HUES6 (cell line): ENCODE data around the gene CNN3.

Experiments used
- H3K27ac ChIP-seq: 2 replicates; pipeline ENCODE4 v1.7.0; 2013; ENCODE audit warnings: low read depth, mild to moderate bottlenecking, low read length, inconsistent platforms
- H3K27me3 ChIP-seq: 2 replicates; pipeline ENCODE4 v1.6.1; 2013; ENCODE audit warnings: low read length; ENCODE audit not compliant: control insufficient read depth, insufficient read depth
- H3K36me3 ChIP-seq: 2 replicates; pipeline ENCODE4 v1.6.1; 2013; ENCODE audit warnings: low read length; ENCODE audit not compliant: control insufficient read depth, insufficient read depth
- H3K4me1 ChIP-seq: 2 replicates; pipeline ENCODE4 v1.6.1; 2013; ENCODE audit warnings: low read length; ENCODE audit not compliant: control insufficient read depth, insufficient read depth
- H3K4me3 ChIP-seq: 2 replicates; pipeline ENCODE4 v1.5.1; 2013; ENCODE audit warnings: low read depth, low read length
- H3K9ac ChIP-seq: one replicate; pipeline ENCODE4 v1.6.1; 2013; ENCODE audit warnings: mild to moderate bottlenecking, low read length
- H3K9me3 ChIP-seq: 2 replicates; pipeline ENCODE4 v1.6.1; 2013; ENCODE audit warnings: low read depth, low read length; ENCODE audit not compliant: control insufficient read depth, insufficient read depth

The CNN3 gene

DNA sequence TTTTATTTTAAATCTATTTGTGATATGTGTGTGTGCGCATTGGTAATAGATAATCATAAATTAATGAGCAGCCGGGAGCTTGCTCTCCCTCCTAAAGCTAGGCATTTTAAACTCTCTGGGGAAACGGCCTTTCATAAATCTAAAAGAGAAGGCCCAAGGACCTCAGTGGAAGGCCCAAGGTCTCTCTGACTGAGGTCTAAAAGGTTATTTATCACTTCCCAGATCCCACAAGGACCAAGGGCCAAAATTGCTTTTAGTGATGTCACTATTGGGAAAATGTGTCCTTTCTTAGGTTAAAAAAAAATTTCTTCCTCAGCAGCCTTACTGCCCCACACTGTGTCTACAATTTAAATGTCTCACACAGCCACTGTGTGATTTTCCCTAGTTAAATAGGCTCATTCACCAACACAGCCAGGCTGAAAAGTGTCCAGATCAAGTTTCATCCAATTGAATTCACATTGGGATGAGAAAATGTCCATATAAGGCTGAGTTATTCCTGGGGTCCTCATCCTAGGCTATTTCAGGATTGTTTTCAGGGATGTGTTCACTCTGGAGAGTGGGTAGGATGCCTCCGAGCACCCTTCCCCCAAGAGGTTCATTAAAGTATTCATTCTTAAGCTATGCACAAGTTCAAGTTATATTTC is 60.6 kb downstream of the CNN3 start:
- Histone ChIP-seq H3K36me3 (no peaks in the 10 kb centered on the region), H3K4me1 (peaks cover 58% of the 10 kb centered on the region), H3K4me3 (no peak overlapping the region), H3K27ac (no peak overlapping the region), H3K27me3 (no peaks in the 10 kb centered on the region), H3K9ac (no peak overlapping the region), H3K9me3 (no peaks in the 10 kb centered on the region)

DNA sequence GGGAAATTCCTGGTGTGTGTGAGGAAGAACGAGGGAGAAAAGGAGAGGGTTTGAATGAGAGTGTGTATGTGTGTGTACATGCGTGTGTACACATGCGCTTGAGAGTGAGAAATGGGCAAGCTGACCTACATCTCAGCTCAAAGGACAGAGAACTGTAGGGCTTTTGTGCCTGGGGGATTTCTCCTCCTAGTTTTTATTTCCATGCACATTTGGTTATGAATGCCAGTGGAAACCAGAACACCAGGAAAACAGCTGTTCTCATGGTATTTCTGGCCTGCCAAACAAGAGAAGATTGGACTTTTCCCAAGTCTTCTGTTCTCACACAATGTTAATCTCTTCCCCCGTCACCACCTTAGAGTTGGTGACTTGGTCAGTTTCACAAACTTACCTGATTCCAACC is 61.5 kb downstream of the CNN3 start:
- H3K4me3 ChIP-seq: no peak overlapping the region
- no peaks in the 10 kb centered on the region for H3K9me3 ChIP-seq
- H3K27ac ChIP-seq: no peak overlapping the region
- H3K27me3 ChIP-seq: no peaks in the 10 kb centered on the region
- no peaks in the 10 kb centered on the region for H3K36me3 ChIP-seq
- no peak overlapping the region for H3K9ac ChIP-seq
- H3K4me1 ChIP-seq: peaks cover 56% of the 10 kb centered on the region

DNA sequence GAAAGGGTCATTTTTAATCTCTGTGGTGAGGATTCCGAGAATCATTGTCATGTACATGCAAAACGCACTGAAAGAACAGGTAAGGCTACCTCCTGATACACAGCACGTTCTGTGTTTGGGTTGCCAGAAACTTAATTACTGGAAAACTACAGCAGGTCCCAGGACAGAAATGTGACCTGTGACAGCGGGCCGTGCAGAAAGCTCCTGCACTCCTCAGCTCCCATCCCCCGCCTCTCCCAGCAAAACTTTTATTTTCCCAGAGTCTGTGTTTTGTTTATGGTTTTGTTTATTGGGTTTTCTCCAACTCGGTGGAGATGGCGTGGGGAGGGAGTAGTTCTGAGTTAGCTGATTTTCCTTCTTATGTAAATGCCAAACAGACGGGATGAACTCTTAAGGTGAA is 62.1 kb downstream of the CNN3 start:
- H3K4me1 ChIP-seq: peaks cover 56% of the 10 kb centered on the region
- H3K27ac ChIP-seq: no peak overlapping the region
- peak overlapping the region; percentile 9; the same call in 1 of the 2 replicates for H3K4me3 ChIP-seq
- no peaks in the 10 kb centered on the region for H3K9me3 ChIP-seq
- no peaks in the 10 kb centered on the region for H3K36me3 ChIP-seq
- H3K9ac ChIP-seq: no peak overlapping the region
- no peaks in the 10 kb centered on the region for H3K27me3 ChIP-seq

DNA sequence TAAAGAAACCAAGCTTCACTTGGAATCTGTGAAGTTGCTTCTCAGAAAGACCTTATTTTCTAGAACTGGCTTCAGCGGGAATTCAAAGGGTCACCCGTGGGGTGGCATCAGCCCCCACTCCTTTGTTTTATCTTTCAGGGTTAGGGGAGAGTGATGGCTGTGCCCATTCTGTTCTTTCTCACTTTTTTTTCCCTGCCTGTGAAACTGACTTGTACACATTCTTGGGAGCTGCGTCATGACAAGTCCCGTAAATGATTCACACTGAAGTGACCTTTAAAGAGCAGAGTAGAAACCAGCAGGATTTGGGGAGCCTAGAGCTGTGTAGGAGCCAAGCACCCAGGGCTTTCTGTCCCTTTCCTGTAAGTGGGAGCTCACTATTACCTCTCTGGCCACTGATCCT is 63.0 kb downstream of the CNN3 start:
- Histone ChIP-seq H3K27ac (peak overlapping the region; percentile 56; the same call in 1 of the 2 replicates), H3K4me3 (no peak overlapping the region), H3K27me3 (no peaks in the 10 kb centered on the region), H3K9me3 (no peaks in the 10 kb centered on the region), H3K4me1 (peaks cover 55% of the 10 kb centered on the region), H3K36me3 (no peaks in the 10 kb centered on the region), H3K9ac (no peak overlapping the region)

DNA sequence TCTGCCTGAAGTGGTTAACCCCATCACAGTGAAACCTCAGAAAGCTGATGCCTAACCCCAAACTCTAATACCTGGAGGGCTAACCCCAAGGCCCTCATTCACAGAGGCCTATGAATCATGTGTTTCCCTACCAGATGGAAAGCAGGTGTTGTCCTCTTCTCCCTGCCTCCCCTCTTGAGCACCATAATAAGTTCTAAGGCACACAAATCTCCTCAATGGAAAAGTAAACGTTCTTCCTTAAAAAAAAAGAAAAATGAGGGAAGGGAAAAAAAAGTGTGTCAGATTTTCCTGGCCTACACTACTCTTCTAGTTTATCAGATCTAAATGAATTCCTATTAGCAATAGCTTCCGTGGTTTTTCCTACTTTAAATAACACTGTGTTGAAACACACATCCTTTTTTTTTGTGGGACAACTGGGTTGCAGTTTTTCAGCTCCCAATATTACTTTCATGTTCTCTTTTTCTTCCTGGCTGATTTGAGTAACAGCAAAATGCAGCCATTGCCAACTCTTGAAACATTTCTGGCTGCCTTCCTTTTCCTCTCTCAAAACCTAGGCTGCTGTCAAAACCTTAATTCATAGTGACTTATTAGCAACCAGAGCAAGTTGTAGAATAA is 63.5 kb downstream of the CNN3 start:
- H3K36me3 ChIP-seq: no peaks in the 10 kb centered on the region
- peaks cover 52% of the 10 kb centered on the region for H3K4me1 ChIP-seq
- H3K9me3 ChIP-seq: no peaks in the 10 kb centered on the region
- H3K27me3 ChIP-seq: no peaks in the 10 kb centered on the region
- no peak overlapping the region for H3K9ac ChIP-seq
- H3K27ac ChIP-seq: peak overlapping the region; percentile 56; the same call in 1 of the 2 replicates
- H3K4me3 ChIP-seq: no peak overlapping the region

DNA sequence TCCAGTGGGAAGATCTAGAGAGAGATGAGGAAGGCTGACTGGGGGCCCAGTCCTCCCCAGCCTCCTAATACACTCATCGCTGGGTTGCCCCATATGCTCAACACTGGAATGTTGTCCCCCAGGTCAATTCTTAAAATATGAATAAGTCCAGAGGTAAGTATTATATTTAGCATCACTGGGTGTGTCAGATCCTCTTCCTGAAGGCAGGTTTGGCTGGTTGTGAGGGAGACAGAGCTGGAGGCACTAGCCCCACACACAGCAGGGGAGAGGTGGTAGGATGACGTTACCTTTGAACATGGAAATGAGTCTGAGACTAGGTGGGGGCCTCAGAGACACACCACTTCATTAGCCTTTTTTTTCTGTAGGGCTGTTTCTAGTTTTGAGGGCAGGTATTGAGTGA is 64.2 kb downstream of the CNN3 start:
- Histone ChIP-seq H3K36me3 (no peaks in the 10 kb centered on the region), H3K4me1 (peaks cover 52% of the 10 kb centered on the region), H3K4me3 (no peak overlapping the region), H3K27me3 (no peaks in the 10 kb centered on the region), H3K9ac (no peak overlapping the region), H3K27ac (no peak overlapping the region), H3K9me3 (no peaks in the 10 kb centered on the region)

DNA sequence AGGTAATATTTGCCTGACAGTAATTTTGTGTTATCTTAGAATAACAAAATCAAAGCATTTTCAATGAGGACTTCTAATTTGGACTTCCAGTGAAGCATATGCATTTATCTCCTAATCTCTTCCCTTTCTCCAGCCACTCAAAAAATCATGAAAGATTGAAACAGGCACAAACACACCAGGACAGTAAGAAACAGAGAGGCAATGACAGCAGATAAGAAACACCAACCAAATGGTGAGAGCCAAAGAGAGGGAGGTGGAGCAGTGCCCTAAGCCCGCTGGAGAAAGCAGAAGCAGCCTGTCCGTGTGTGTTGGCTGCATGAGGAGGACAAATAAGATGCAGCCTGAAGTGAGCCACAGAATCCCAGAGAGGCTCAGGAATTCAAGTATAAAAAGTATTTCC is 67.7 kb downstream of the CNN3 start:
- Histone ChIP-seq H3K4me1 (peaks cover 32% of the 10 kb centered on the region), H3K27ac (no peak overlapping the region), H3K36me3 (no peaks in the 10 kb centered on the region), H3K27me3 (peaks cover 10% of the 10 kb centered on the region), H3K4me3 (no peak overlapping the region), H3K9ac (no peak overlapping the region), H3K9me3 (no peaks in the 10 kb centered on the region)

DNA sequence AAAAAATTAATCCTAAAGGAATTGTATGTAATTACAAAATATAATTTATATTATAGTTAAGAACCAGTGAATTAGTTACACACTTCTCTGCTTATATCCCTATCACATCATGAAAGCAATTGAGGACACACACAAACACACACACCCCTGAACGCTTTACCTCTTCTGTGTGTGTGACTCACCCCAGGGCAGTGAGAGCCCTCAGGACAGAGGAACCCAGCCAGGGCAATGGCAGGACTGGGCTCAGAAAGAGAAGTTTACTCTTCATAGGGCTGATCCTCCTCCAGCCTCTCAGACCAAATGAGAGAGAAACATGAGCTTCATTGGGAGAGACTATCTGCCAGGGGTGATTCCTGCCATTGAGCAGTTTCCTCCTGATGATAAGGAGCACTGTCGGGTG is 68.6 kb downstream of the CNN3 start:
- Histone ChIP-seq H3K9ac (no peak overlapping the region), H3K27ac (no peak overlapping the region), H3K4me1 (peaks cover 23% of the 10 kb centered on the region), H3K4me3 (no peak overlapping the region), H3K27me3 (peaks cover 10% of the 10 kb centered on the region), H3K36me3 (no peaks in the 10 kb centered on the region), H3K9me3 (no peaks in the 10 kb centered on the region)

DNA sequence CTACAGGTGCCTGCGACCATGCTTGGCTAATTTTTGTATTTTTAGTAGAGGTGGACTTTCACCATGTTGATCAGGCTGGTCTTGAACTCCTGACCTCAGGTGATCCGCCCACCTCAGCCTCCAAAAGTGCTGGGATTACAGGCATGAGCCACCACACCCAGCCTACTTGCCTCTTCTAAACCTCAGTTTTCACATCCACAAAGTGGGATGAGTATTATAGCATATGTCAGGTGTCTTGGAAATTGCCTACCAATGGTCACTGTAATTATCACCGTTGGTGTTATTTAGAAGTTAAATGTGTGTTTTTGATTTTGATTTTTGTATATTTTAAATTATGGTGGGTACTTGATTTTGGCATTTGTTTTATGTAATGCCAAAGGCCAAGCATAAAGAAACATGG is 70.0 kb downstream of the CNN3 start:
- Histone ChIP-seq H3K9me3 (no peaks in the 10 kb centered on the region), H3K4me3 (no peak overlapping the region), H3K4me1 (peaks cover 9% of the 10 kb centered on the region), H3K9ac (no peak overlapping the region), H3K36me3 (no peaks in the 10 kb centered on the region), H3K27ac (no peak overlapping the region), H3K27me3 (peaks cover 10% of the 10 kb centered on the region)

DNA sequence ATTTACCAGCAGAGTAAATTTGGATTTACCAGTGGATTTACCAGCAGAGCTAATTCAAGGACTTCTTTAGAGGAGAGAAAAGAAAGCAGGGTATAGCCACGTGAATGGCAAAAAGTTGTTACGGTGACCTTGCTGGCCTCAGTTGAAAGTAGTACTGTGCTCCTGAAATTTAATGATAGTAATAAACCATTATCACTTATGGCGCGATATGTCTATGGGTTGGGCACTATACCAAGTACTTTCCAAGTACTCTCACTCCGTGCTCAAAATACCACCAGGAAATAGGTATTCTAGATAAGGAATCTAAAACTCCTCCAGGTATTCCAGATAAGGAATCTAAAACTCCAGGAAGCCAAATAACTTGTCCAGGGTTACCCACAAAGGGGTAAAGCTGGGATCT is 70.9 kb downstream of the CNN3 start:
- Histone ChIP-seq H3K9me3 (no peaks in the 10 kb centered on the region), H3K27me3 (peaks cover 10% of the 10 kb centered on the region), H3K4me3 (no peak overlapping the region), H3K36me3 (no peaks in the 10 kb centered on the region), H3K27ac (no peak overlapping the region), H3K4me1 (peaks cover 9% of the 10 kb centered on the region), H3K9ac (no peak overlapping the region)

DNA sequence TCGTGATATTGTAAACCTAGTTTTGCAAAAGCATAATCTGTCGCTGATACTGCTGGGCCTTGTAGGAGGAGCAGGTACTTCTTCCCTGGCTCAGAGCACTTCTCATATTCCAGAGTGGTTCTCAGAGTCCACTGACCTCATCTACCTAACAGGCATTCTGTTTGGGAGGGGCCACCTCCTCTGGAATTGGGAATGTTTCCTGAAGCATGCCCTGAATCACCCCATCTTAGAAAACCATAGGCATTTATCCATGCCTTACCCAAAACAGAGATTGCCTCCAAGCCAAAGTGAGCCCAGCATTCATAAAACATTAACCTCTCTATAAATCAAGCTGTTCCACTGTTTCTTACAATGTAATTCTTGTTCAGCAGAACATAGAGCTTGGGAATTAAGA is 71.6 kb downstream of the CNN3 start:
- Histone ChIP-seq H3K27me3 (peaks cover 10% of the 10 kb centered on the region), H3K27ac (no peak overlapping the region), H3K9ac (no peak overlapping the region), H3K36me3 (no peaks in the 10 kb centered on the region), H3K9me3 (no peaks in the 10 kb centered on the region), H3K4me3 (no peak overlapping the region), H3K4me1 (peaks cover 9% of the 10 kb centered on the region)
